VCaP (cell line): ENCODE results near the gene TNFRSF1B.

Experiments used
- H3K27ac ChIP-seq: fragments of 450-650 bp; 2 replicates; pipeline ENCODE4 v1.5.1; 2017
- CTCF ChIP-seq: fragments of 450-650 bp; conservative IDR thresholded peaks from 2 replicates; pipeline ENCODE4 v1.5.1; 2017; ENCODE audit warnings: mild to moderate bottlenecking, moderate library complexity

Gene TNFRSF1B

GRCh38 chr1:12173631-12174121, 6.9 kb downstream of the TNFRSF1B start:
- TF ChIP-seq CTCF = no peak

GRCh38 chr1:12174924-12175810, 8.4 kb downstream of the TNFRSF1B start:
- no peak overlapping the region for H3K27ac ChIP-seq

More at GRCh38 chr1:12173631-12174121, 6.9 kb downstream of the TNFRSF1B start:
- H3K27ac ChIP-seq = no peak overlapping the region

DNA sequence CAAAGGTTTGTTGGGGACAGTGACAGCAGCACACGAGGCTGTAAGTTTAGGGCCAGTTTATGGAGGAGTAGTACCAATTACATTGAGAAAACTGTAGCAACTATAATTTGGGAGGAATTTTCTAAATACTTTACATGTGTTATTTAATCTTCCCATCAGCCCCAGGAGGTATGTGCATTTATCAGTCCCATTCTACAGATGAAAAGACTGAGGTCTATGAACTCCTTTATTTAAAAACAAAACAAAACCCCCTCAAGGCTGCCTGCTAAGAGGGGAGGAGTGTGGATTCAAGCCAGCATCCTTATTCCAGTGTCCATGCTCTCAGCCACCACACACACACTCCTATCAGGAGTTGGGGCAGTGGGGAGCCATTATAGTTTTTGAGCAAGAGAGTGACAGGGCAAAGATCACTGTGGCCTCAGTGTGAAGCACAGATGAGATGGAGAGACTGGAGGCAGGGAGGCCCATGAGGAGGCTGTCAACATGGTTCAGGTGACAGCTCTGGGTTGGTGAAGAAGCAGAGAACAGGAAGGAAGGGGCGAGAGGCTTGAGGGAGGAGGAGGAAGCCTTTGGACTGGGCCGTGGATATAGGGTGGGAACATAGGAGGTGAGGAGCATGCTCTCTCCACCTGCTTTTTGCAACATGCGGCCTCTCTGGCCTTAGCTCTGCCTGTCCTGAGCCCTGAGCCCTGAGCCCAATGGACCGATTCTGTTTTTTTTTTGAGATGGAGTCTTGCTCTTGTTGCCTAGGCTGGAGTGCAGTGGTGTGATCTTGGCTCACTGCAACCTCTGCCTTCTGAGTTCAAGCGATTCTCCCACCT, 9.7 kb downstream of the TNFRSF1B start:
- no peak for TF ChIP-seq CTCF
- H3K27ac ChIP-seq = no peak overlapping the region

More at GRCh38 chr1:12174924-12175810, 8.4 kb downstream of the TNFRSF1B start:
- TF ChIP-seq CTCF = no peak

GRCh38 chr1:12177156-12177998, 10.6 kb downstream of the TNFRSF1B start:
- TF ChIP-seq CTCF = no peak
- H3K27ac ChIP-seq = no peak overlapping the region

DNA sequence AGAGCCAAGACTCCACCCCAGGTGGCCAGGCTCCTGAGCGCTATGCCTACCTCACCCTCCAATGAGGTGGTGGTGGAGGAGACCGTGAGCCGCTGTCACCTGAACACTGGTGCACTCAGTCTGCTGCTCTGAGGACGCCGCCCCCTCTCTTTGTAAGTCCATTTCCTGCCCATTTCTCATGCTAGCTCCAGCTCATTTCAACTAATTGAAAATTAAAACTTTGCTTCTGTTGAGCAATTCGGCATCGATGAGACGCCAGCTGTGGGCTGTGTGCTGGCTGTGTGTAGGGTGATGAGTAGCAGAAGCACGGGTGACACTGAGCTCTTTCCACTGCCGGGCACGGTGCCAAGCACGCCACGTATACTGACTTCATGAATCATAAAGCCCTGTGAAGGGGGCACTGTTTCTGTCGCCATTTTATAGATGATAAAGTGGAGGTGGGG, 11.2 kb downstream of the TNFRSF1B start:
- H3K27ac ChIP-seq = no peak overlapping the region
- TF ChIP-seq CTCF = no peak

DNA sequence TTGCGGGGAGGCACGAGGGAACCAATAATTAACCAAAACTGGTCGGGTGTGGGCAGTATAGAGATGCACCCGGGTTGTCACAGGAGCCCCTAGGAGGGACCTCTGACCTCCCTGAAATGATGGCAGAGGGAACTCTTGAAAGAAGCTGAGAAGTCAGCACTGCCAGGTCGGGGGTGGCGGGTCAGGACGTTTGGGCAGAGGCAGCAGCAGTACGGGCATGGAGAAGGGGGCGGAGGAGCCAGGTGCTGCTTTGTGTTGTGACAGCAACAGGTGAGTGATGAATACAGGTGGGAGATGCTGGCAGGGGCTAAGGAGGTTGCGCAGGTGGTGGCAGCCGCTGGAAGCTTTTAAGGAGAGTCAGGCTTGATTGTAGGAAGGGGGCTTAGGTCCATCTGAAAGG, 11.7 kb downstream of the TNFRSF1B start:
- no peak overlapping the region for H3K27ac ChIP-seq
- no peak for TF ChIP-seq CTCF
